ENCODE data around the gene NUBP2.

NUBP2 gene

GRCh38 chr16:1832838-1833454 is 50.2 kb downstream of the NUBP2 start:
- no peak for DNase-seq

DNA sequence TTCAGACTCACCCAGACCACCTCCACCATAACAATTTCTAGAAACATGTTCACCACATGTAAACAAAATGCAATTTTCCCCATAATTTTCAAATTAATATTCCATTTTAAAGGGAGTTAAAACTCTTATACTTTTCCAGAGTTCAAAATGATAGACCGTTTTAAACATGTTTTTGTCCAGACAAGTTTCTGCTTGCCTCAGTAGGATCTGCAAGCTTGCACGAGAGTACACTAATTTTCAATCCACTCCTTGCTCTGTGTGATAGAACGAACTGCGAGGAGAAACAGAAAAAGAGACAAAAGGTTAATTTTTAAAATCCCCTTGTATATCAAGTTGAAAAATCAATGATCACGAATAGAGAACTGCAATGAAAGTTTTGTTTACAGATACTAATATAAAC is 51.3 kb downstream of the NUBP2 start:
- DNase-seq: no peak

Data from Kasumi-1 (cell line).